ENCODE results near the gene B3GNT9.

B3GNT9 gene

GRCh38 chr16:67173808-67174705, 23.3 kb upstream of the B3GNT9 start:
- Mint-ChIP-seq H3K4me3 (peak overlapping the region; percentile 90), H3K9me3 (no peaks in the 10 kb centered on the region), H3K36me3 (ENCODE audit: low read depth) (peaks cover 21% of the 10 kb centered on the region), H3K27me3 (ENCODE audit: low read depth, poor library complexity) (peaks cover 88% of the 10 kb centered on the region), H3K4me1 (peaks cover 49% of the 10 kb centered on the region), H3K27ac (no peak overlapping the region)
- DNase-seq = peak; percentile 79
- TF ChIP-seq, protein P1, sequence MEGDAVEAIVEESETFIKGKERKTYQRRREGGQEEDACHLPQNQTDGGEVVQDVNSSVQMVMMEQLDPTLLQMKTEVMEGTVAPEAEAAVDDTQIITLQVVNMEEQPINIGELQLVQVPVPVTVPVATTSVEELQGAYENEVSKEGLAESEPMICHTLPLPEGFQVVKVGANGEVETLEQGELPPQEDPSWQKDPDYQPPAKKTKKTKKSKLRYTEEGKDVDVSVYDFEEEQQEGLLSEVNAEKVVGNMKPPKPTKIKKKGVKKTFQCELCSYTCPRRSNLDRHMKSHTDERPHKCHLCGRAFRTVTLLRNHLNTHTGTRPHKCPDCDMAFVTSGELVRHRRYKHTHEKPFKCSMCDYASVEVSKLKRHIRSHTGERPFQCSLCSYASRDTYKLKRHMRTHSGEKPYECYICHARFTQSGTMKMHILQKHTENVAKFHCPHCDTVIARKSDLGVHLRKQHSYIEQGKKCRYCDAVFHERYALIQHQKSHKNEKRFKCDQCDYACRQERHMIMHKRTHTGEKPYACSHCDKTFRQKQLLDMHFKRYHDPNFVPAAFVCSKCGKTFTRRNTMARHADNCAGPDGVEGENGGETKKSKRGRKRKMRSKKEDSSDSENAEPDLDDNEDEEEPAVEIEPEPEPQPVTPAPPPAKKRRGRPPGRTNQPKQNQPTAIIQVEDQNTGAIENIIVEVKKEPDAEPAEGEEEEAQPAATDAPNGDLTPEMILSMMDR (IDR thresholded peaks at IDR 0.05) = no peak

DNA sequence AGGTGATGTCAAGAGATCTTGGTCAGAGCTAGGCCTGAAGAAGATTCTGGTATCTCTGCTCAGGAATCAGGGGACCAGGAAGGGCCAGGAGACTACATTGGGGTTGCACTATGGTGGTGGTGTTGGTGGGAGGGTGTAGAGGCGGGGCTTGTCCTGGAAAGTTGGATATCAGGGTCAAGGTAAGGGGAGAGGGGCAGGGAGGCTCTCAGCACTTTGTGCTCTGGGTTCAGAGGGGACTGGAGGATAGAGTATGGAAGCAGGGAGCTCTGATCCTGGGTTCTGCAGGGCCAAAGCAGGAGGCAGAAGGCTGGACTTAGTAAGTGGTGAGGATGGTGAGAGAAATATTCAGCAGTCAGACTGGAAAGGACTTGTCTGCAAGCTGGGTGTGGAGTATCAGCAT, 22.5 kb upstream of the B3GNT9 start:
- peak overlapping the region; percentile 90 for H3K4me3 Mint-ChIP-seq
- peaks cover 21% of the 10 kb centered on the region for H3K36me3 Mint-ChIP-seq (ENCODE audit: low read depth)
- TF ChIP-seq, protein P1 (IDR thresholded peaks at IDR 0.05) = no peak
- no peak for DNase-seq
- peaks cover 88% of the 10 kb centered on the region for H3K27me3 Mint-ChIP-seq (ENCODE audit: low read depth, poor library complexity)
- H3K9me3 Mint-ChIP-seq = no peaks in the 10 kb centered on the region
- no peak overlapping the region for H3K27ac Mint-ChIP-seq
- H3K4me1 Mint-ChIP-seq = peaks cover 45% of the 10 kb centered on the region

DNA sequence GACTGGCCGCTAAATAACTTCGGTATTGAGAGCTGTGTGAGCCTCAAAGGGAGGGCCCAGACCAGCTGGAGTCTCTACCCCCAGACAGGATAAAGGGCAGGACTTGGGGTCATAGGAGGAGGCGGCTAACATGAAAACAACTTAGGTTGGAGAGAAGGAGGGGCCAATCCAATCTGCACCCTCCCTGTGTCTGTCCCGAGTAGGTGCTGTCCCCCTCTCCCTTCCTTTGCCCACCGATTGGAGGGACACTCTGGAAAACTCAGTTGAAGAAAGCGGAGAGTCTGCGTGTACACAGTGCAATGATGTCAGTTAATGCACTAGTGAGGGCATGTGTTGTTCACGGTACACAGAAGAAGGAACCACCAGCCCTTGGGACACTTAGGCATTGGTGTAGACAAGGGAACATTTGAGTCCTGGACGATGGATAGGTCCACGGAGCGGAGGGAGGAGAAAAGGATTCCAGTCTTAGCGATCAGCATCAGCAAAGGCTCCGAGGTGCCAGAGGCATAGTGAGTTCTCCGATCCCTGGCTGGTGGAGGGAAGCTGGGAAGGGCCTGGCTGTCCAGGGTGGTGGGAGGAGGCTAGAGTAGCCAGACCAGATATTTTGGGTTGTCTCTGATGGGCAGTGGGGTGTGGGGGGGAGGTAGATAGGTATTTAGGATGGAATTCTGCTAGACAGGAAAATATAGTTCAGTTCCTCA, 20.3 kb upstream of the B3GNT9 start:
- Mint-ChIP-seq H3K36me3 (ENCODE audit: low read depth) (peaks cover 9% of the 10 kb centered on the region), H3K4me3 (peak overlapping the region; percentile 86), H3K9me3 (no peaks in the 10 kb centered on the region), H3K4me1 (peaks cover 40% of the 10 kb centered on the region), H3K27ac (no peak overlapping the region), H3K27me3 (ENCODE audit: low read depth, poor library complexity) (peaks cover 90% of the 10 kb centered on the region)
- TF ChIP-seq, protein P1 (IDR thresholded peaks at IDR 0.05) = no peak
- DNase-seq = no peak

GRCh38 chr16:67170168-67170948, 19.6 kb upstream of the B3GNT9 start, which contains the start of gene NOL3:
TSS of gene NOL3 (plus strand) at chr16:67170538.
- TF ChIP-seq, protein P1 (IDR thresholded peaks at IDR 0.05) = no peak
- peaks cover 40% of the 10 kb centered on the region for H3K4me1 Mint-ChIP-seq
- peak; percentile 80 for DNase-seq
- no peak within 1 kb of the TSS for H3K27ac Mint-ChIP-seq
- H3K27me3 Mint-ChIP-seq (ENCODE audit: low read depth, poor library complexity) = peaks cover 90% of the 10 kb centered on the region
- H3K9me3 Mint-ChIP-seq = no peaks in the 10 kb centered on the region
- H3K36me3 Mint-ChIP-seq (ENCODE audit: low read depth) = peaks cover 1% of the 10 kb centered on the region
- peak within 1 kb of the TSS; percentile 86 for H3K4me3 Mint-ChIP-seq

DNA sequence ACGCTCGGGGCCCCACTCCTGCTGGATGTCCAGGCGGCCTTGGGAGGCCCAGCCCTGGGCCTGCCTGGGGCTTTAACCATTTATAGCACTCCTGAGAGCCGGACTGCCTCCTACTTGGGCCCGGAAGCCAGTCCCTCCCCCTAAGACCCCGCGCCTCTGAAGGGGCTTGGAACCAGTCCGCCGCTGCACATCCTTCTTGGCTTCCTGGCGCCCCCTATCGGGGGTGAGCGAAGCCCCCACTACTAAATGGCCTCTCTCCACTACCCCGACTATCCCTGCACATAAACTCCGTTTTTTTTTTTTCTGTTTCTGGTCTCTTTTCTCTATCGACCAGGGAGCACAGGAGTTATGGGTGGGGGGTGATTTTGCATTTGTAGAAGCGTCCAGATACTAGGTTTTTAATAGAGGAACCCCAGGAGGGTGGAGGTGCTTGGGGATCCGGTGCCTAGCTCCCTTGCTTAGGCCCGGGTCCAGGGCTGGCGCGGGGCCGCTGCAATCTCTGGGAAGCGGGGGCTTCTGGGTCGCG, 18.9 kb upstream of the B3GNT9 start:
- peaks cover 90% of the 10 kb centered on the region for H3K27me3 Mint-ChIP-seq (ENCODE audit: low read depth, poor library complexity)

More for the DNA sequence above, 18.9 kb upstream of the B3GNT9 start:
- Mint-ChIP-seq H3K4me3 (peak overlapping the region; percentile 86), H3K27ac (no peak overlapping the region), H3K36me3 (ENCODE audit: low read depth) (no peaks in the 10 kb centered on the region), H3K9me3 (no peaks in the 10 kb centered on the region), H3K4me1 (peaks cover 40% of the 10 kb centered on the region)
- DNase-seq = peak; percentile 83
- TF ChIP-seq, protein P1 (IDR thresholded peaks at IDR 0.05) = peak; percentile 71
